Stimulated activated CD8-positive, alpha-beta memory T cell treated with anti-CD3 and anti-CD28 coated beads, Interleukin-4, amount 100 ng/mL, for 1 hour (primary cell): Measurements from ENCODE around the gene RASA2.
"Not testable (repeated sequence)": the region's sequence is repeated elsewhere in the genome, so short reads cannot be mapped to it uniquely, and the experiment has no call there.

ENCODE experiments used
- DNase-seq, 2 donors: peaks; one replicate each; pipeline ENCODE4 v3.0.0-alpha.2; 2020; ENCODE audit warnings: low read depth in 2 of 2, low spot score in 1 of 2

RASA2 gene

GRCh38 chr3:141456301-141456625 is 30.6 kb upstream of the RASA2 start:
- DNase-seq: no peak

DNA sequence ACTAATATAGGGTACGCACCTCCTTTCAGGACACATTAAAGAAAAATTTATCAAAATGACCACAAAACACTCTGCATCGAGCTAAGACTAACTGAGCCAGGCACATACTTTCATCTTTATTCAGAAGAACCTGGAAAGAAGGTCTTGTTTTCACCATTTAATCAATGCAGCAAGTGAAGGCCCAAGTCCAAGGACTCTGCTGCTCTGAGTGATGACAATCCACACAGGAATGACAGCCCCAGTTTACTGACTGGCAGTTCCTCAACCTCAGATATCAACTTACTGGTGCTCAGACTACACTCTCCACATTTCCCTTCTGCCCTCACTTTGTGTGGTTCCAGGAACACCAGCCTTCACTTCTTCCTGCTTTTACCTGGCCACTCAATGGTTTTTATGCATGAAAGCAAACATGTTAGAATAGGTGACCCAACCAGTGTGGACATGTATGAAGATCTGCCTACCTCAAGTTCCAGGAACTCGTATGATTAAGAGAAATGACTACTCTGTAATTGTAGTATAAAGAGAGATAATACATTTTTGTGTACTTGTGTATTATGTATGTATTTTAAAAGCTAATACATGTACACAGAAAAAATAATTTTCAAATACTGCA is 29.1 kb upstream of the RASA2 start:
- DNase-seq: no peak

- no peak for DNase-seq
These were observed 27.8 kb upstream of the RASA2 start for GRCh38 chr3:141459008-141459407.

DNA sequence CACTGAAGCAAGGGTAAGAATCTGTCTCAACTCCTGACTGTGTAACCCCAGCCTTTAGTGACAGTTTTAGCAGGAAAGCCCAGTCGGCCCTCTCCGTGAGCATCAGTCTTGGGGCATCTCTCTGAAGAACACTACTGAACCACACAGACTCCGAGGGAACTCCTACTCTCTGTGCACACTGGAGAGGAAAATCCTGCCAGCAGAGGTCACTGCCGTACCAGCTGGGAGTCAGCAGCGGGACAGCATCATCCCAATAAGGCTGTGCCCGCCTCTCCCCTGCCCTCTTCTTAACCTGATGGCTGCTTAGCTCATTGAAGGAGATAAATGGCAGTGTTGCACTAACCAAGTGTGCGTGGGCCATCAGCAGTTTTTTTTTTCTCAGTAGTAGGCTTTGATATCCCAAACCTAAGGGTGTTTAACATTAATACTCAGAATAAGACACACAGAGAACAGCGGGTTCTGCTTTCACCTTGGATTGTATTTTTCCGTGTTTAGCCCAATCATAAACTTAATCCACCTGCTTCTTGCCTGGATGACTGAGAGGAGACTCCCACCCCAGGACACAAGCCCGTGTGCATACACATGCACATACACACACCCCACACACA is 26.6 kb upstream of the RASA2 start:
- peak; percentile 62 to 78 for DNase-seq

GRCh38 chr3:141462176-141462859 is 24.5 kb upstream of the RASA2 start:
- no peak for DNase-seq

GRCh38 chr3:141465221-141465620 is 21.6 kb upstream of the RASA2 start:
- DNase-seq: no peak

- no peak for DNase-seq
These were observed 20.1 kb upstream of the RASA2 start for GRCh38 chr3:141466633-141467169.

GRCh38 chr3:141469720-141470119 is 17.1 kb upstream of the RASA2 start:
- DNase-seq: no peak

DNA sequence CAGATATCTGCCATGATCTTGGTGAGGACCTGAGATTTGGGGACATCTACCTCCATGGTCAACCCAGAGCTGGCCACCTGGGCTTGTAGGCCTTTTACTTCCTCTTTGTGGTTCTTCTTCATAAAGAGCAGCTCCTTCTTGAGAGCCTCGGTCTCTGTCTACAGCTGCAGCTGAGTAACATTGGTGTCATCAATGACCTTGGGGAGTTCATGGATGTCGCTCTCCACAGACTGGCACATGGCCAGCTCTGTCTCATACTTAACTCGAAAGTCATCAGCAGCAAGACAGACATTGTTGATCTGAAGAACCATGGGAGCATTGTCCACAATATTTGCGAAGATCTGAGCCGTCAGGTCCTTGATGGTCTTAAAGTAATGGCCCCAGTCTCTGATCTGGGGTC is 15.7 kb upstream of the RASA2 start:
- DNase-seq: no peak

DNA sequence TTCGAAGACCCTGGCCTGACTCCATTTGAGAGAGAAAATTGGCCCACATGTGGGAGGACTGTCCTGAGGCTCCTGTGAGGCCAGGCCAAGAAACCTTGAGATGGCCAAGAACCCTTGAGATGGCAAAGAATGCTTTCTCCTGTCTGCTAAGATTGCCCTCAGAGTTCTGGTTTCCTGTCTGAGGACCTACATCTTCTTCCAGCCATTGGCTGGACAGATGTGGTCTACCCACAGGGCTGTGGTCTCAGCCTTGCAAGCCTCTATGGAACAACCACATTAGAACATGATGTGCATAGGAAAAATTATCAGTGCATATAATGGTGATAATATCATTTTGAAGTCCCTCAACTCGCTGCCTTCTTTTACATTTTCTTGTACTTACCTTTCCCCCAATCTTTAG is 10.8 kb upstream of the RASA2 start:
- no peak for DNase-seq

- no peak for DNase-seq
These were observed 9.6 kb upstream of the RASA2 start for GRCh38 chr3:141477224-141477623.

DNA sequence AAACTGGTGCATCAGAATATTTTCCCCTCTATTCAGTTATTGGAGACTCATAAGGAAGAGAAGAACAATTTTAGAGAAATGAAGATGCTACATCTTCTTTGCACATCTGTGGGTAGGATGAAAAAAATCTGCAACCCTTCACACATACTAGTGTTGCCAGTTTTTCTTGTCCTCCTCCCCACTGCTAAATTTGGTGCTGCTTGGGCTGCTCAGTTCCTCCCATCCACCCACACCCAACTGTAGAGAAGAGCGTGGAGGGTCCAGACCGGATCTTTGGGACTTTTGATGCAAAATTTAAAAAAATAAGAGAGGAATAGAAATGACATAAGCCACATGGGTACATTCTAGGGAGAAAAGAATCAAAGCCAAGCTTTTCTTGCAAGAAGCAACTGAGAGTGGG is 8.7 kb upstream of the RASA2 start:
- no peak for DNase-seq

DNA sequence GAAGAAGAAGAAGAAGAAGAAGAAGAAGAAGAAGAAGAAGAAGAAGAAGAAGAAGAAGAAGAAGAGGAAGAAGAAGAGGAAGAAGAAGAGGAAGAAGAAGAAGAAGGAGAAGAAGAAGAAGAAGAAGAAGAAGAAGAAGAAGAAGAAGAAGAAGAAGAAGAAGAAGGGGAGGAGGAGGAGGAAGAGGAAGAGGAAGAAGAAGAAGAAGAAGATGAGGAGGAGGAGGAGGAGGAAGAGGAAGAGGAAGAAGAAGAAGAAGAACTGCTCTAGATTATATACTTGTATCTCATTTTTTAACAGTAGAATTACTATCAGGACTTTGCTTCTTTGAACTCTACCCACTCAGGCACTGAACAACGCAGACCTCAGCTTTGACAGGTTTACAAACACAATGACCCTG is 8.0 kb upstream of the RASA2 start:
- DNase-seq: not testable (repeated sequence)

DNA sequence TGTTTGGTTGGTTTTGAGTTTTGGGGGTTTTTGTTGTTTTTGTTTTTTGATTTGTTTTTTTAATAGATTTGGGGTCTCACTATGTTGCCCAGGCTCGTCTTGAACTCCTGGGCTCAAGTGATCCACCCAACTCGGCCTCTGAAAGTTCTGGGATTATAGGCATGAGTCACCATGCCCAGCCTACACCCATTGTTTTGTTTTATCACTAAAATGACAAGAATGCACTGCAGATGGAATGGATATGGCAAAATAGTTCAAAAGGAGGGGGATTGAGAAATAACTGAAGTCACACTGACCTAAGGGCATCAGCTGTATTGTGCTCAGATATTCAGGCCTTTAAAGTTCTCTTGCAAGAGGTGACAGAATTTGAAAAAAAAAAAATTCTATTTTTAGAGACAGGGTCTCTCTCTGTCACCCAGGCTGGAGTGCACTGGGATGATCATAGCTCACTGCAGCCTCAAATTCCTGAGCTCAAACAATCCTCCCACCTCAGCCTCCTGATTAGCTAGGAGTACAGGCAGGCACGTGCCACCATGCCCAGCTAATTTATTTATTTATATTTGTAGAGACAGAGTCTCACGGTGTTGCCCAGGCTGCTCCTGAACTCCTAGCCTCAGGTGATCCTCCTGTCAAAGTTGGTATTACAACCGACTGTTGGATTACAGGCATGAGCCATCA is 4.4 kb upstream of the RASA2 start:
- no peak for DNase-seq

GRCh38 chr3:141484701-141485287 is 2.0 kb upstream of the RASA2 start:
- DNase-seq: no peak

DNA sequence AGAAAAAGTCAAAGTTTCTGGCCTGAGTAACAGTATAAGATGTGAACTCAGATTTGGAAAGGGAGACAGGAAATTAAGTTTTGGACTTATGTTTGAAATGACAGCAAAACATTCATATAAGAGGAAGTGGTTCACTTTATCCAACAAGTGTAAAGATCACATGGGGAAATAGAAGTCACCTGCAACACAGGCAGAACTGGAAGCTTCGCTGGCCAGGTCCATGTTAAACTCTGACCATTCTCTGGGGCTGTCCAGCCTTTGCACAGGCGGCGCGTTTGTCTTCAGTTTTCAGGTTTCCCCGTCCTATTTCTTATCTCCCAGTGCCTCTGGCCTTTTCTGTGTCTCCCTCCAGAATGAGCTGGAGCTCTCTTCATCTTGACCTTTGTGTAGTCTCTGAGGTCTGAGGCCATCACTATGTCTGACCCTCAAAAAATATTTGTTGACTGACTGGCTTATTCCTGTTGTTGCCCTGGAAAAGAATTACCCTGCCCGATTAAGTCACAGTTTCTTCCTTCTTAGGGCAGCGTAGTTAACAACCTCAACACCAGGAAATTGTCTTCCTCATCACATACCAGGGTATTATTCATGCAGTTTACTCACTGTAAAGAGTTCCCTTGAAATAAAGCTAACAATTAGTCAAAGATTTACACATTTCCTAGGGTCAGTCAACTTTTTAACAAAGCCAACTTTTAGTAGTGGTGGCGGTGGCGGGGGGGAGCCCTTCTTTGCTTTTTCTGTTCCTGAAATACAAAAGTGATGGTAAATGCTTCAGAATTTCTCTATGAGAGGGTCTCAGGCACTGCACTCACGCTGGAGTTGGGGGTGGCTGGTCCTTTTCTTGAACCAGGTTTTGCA is 959 bp upstream of the RASA2 start:
- DNase-seq: no peak

GRCh38 chr3:141486496-141486745 is 406 bp upstream of the RASA2 start:
- DNase-seq: no peak

DNA sequence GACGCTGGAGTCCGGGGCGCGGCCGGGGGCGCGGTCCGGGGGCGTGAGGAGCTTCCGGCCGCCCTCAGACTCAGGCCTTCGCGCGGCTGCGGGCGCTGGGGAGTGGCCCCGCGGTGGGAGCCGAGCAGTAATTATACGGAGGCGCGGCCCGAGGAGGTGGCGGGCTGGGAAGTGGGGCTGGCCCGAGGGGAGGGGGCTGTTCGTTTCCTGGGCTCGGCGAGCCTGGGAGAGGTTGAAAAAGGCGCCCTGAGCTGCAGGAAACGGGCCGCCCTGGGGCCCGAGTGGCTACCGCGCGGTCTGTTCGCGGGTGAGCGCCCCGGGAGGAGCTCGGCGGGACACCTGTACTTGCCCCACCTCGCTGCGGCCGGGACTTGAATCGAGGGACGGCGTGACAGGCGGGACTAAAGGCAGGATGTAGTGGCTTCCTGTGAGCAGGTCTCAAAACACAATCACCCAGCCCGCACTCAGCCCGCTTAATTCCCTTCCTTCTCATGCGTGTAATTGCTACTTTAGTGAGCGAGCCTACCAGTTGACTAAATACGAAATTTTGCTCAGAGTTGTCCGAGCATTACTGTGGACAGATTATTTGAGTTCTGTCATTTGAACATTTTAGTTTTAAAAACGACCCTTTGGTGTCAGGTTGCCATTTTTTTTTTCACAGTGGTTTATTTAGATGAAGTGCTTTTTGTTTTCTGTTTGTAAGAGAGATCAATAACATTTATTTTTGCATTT is 860 bp downstream of the RASA2 start:
- peak; percentile 60 to 69 for DNase-seq

DNA sequence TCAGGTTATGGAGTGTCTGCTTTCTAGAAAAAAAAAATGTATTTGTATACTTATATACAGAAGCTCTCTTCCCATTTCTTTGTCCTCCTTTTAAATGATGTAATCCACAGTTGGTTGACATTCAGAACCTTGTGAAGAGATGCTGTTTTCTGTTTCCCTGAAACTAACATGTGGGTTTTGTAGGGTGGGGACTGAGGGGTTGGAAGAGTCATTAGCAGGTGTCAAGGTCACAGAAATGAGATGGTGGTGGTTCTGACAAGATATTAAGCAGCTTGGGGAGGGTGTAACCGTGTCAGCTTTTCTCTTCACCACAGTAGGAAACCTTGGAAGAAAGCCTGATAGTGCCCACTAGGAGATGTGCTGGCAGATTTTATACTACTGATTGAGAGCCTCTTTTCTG is 2.4 kb downstream of the RASA2 start:
- no peak for DNase-seq

DNA sequence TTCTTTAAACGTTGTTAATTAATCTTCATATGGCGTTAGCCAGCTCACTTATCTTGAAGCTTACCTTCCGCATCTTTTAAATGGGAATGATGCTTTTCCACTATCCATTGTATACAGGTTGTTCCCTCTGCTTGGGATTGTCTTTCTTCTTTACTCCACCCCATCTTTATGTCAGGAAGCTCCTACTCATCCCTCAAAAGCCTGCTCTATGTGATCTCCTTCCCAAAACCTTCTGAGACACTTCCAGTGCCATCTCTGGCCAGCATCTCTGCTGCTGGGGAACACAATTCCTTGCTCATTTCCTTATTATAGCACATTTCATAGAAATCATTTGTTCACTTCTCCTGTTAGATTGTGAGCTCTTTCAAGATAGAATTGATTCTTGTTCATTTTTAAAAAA is 4.3 kb downstream of the RASA2 start:
- DNase-seq: no peak
